Measurements from ENCODE around the gene PIGZ.

DNA sequence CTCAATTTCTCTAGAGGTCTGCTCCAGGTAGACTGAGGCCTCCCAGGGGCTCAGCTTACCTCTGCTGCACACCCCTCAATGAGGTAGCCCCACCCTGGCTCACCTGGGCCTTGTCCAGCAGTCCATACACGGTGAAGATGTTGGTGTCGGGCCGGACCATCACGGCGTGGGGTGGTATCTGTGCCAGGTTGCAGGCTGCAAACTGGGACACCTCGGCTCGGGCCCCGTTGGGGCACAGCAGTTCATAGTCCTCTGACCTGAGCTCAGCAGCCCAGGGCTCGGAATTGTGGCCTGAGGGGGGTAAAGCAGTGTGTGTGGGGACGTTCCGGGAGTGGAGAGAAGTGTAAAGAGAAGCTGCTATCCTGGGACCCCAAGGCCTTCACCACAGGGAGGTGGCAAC is 37.8 kb upstream of the PIGZ start:
- TF ChIP-seq, protein P1, sequence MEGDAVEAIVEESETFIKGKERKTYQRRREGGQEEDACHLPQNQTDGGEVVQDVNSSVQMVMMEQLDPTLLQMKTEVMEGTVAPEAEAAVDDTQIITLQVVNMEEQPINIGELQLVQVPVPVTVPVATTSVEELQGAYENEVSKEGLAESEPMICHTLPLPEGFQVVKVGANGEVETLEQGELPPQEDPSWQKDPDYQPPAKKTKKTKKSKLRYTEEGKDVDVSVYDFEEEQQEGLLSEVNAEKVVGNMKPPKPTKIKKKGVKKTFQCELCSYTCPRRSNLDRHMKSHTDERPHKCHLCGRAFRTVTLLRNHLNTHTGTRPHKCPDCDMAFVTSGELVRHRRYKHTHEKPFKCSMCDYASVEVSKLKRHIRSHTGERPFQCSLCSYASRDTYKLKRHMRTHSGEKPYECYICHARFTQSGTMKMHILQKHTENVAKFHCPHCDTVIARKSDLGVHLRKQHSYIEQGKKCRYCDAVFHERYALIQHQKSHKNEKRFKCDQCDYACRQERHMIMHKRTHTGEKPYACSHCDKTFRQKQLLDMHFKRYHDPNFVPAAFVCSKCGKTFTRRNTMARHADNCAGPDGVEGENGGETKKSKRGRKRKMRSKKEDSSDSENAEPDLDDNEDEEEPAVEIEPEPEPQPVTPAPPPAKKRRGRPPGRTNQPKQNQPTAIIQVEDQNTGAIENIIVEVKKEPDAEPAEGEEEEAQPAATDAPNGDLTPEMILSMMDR (IDR thresholded peaks at IDR 0.05): no peak
- TF ChIP-seq POLR2A (IDR thresholded peaks at IDR 0.05) (no peak), EP300 (IDR thresholded peaks at IDR 0.05) (no peak)
